K562 (cell line): ENCODE measurements around the gene RBBP4. TPM values are rescaled to one million over a fixed set of nuclear protein-coding genes. Genes with fewer than 3 reads are reported as not detected.

Experiments
- CTBP1 ChIP-seq: fragments of 450-650 bp; IDR thresholded peaks from 2 replicates; pipeline ENCODE4 v1.6.1; 2016; ENCODE audit warnings: borderline replicate concordance
- ESRRB ChIP-seq: fragments of 250-450 bp; sonication (Bioruptor Pico); IDR thresholded peaks from 2 replicates; pipeline ENCODE4 v1.5.0; 2020; ENCODE audit warnings: mild to moderate bottlenecking, moderate library complexity, borderline replicate concordance
- GATAD2B ChIP-seq: fragments of 450-650 bp; IDR thresholded peaks from 2 replicates; pipeline ENCODE4 v1.6.1; 2017; ENCODE audit warnings: mild to moderate bottlenecking, borderline replicate concordance
- KLF13 ChIP-seq: fragments of 450-650 bp; IDR thresholded peaks from 2 replicates; pipeline ENCODE4 v1.6.1; 2016; ENCODE audit warnings: missing genetic modification characterization, low read depth, mild to moderate bottlenecking, missing compliant biosample characterization, moderate library complexity, borderline replicate concordance
- L3MBTL2 ChIP-seq: fragments of 450-650 bp; IDR thresholded peaks from 2 replicates; pipeline ENCODE4 v1.6.1; 2016; ENCODE audit warnings: mild to moderate bottlenecking, moderate library complexity
- MEIS2 ChIP-seq: fragments of 450-650 bp; IDR thresholded peaks from 2 replicates; pipeline ENCODE4 v1.6.1; 2014; ENCODE audit warnings: mild to moderate bottlenecking; ENCODE audit not compliant: partially characterized antibody
- NFE2 ChIP-seq: IDR thresholded peaks from 2 replicates; pipeline ENCODE4 v1.6.1; 2014; ENCODE audit warnings: antibody characterized with exemption, low read depth
- PHTF2 ChIP-seq: fragments of 250-450 bp; sonication (Bioruptor Pico); IDR thresholded peaks from 2 replicates; pipeline ENCODE4 v1.5.0; 2021; ENCODE audit warnings: mild to moderate bottlenecking
- TCF7 ChIP-seq: sonication (generic); IDR thresholded peaks from 2 replicates; pipeline ENCODE4 v1.6.1; 2016; ENCODE audit warnings: antibody characterized with exemption, borderline replicate concordance
- WHSC1 ChIP-seq: IDR thresholded peaks from one replicate; pipeline ENCODE4 v1.6.1; 2012; ENCODE audit warnings: low read length, control low read depth, inconsistent platforms
- ZBTB17 ChIP-seq: fragments of 450-650 bp; formaldehyde crosslinking; IDR thresholded peaks from 2 replicates; pipeline ENCODE4 v1.4.0; 2020; ENCODE audit warnings: mild to moderate bottlenecking
- ZBTB7A ChIP-seq: IDR thresholded peaks from 2 replicates; pipeline ENCODE4 v1.6.1; 2011; ENCODE audit warnings: low read depth, mild to moderate bottlenecking, low read length, moderate library complexity, borderline replicate concordance; ENCODE audit not compliant: control insufficient read depth
- ZC3H4 ChIP-seq: sonication (generic); formaldehyde crosslinking; IDR thresholded peaks from 2 replicates; pipeline ENCODE4 v1.9.0; 2021; ENCODE audit warnings: missing genetic modification reagents, borderline replicate concordance
- ZEB2 ChIP-seq: fragments of 450-650 bp; IDR thresholded peaks from 2 replicates; pipeline ENCODE4 v1.6.1; 2016
- ZHX1 ChIP-seq: fragments of 150-350 bp; conservative IDR thresholded peaks from 2 replicates; pipeline ENCODE4 v1.6.1; 2014; ENCODE audit warnings: low read length
- ZNF778 ChIP-seq: fragments of 450-650 bp; formaldehyde crosslinking; IDR thresholded peaks from 2 replicates; pipeline ENCODE4 v1.4.0; 2020; ENCODE audit warnings: mild to moderate bottlenecking, moderate library complexity
- polyA plus RNA-seq, 8 experiments: library from polyadenylated mRNA; depleted of rRNA in 4 of 8; stranded (reverse) in 5 of 8; unstranded in 3 of 8; fragments of >200 nt; fragmentation: Nextera tagmentation in 2 of 8; fragmentation: Illumina TruSeq in 1 of 8; extraction: Ambion mirVana in 2 of 8; extraction: Trizol in 1 of 8; gene quantifications; 2 replicates each; pipeline versions ENCODE4 v1.2.1 to v1.2.3, GENCODE V29; 2011 to 2014; ENCODE audit warnings: inconsistent platforms in 1 of 8, missing spikeins in 1 of 8
- total RNA-seq, 7 experiments: library from RNA; depleted of rRNA in 6 of 7; stranded (reverse); fragments of >200 nt in 6 of 7; fragmentation: Illumina TruSeq in 2 of 7; extraction: Trizol in 2 of 7; gene quantifications; 2 replicates each; pipeline versions ENCODE4 v1.2.1 to v1.2.3, GENCODE V29; 2011 to 2021; ENCODE audit warnings: low replicate concordance in 1 of 7
- TF ChIP-seq, protein P1 (sequence below): fragments of 150-350 bp; IDR thresholded peaks from 2 replicates; pipeline ENCODE4 v1.6.1; 2014; ENCODE audit warnings: low read depth, mild to moderate bottlenecking, low read length, borderline replicate concordance
- TF ChIP-seq, protein P2 (sequence below): fragments of 450-650 bp; IDR thresholded peaks from 2 replicates; pipeline ENCODE4 v1.6.1; 2018; ENCODE audit not compliant: partially characterized antibody

Gene RBBP4
- total and polyA plus RNA-seq, 9 of the 15 experiments (the other 6 are each of a cell fraction or from before 2014, with no cell fraction given): 185 to 409 (median 259) TPM

- TF ChIP-seq TCF7: no peak
- TF ChIP-seq ZHX1: no peak
- TF ChIP-seq KLF13 (tag): peak; percentile 83
- TF ChIP-seq, protein P1, sequence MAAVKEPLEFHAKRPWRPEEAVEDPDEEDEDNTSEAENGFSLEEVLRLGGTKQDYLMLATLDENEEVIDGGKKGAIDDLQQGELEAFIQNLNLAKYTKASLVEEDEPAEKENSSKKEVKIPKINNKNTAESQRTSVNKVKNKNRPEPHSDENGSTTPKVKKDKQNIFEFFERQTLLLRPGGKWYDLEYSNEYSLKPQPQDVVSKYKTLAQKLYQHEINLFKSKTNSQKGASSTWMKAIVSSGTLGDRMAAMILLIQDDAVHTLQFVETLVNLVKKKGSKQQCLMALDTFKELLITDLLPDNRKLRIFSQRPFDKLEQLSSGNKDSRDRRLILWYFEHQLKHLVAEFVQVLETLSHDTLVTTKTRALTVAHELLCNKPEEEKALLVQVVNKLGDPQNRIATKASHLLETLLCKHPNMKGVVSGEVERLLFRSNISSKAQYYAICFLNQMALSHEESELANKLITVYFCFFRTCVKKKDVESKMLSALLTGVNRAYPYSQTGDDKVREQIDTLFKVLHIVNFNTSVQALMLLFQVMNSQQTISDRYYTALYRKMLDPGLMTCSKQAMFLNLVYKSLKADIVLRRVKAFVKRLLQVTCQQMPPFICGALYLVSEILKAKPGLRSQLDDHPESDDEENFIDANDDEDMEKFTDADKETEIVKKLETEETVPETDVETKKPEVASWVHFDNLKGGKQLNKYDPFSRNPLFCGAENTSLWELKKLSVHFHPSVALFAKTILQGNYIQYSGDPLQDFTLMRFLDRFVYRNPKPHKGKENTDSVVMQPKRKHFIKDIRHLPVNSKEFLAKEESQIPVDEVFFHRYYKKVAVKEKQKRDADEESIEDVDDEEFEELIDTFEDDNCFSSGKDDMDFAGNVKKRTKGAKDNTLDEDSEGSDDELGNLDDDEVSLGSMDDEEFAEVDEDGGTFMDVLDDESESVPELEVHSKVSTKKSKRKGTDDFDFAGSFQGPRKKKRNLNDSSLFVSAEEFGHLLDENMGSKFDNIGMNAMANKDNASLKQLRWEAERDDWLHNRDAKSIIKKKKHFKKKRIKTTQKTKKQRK: no peak
- TF ChIP-seq, protein P2, sequence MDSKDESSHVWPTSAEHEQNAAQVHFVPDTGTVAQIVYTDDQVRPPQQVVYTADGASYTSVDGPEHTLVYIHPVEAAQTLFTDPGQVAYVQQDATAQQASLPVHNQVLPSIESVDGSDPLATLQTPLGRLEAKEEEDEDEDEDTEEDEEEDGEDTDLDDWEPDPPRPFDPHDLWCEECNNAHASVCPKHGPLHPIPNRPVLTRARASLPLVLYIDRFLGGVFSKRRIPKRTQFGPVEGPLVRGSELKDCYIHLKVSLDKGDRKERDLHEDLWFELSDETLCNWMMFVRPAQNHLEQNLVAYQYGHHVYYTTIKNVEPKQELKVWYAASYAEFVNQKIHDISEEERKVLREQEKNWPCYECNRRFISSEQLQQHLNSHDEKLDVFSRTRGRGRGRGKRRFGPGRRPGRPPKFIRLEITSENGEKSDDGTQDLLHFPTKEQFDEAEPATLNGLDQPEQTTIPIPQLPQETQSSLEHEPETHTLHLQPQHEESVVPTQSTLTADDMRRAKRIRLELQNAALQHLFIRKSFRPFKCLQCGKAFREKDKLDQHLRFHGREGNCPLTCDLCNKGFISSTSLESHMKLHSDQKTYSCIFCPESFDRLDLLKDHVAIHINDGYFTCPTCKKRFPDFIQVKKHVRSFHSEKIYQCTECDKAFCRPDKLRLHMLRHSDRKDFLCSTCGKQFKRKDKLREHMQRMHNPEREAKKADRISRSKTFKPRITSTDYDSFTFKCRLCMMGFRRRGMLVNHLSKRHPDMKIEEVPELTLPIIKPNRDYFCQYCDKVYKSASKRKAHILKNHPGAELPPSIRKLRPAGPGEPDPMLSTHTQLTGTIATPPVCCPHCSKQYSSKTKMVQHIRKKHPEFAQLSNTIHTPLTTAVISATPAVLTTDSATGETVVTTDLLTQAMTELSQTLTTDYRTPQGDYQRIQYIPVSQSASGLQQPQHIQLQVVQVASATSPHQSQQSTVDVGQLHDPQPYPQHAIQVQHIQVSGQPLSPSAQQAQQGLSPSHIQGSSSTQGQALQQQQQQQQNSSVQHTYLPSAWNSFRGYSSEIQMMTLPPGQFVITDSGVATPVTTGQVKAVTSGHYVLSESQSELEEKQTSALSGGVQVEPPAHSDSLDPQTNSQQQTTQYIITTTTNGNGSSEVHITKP: peak; percentile 82
- no peak for TF ChIP-seq ZC3H4 (CRISPR knock-in tag)
- no peak; the same call in 1 of the 2 replicates for TF ChIP-seq ZBTB17 (CRISPR knock-in tag)
- peak; percentile 11 for TF ChIP-seq WHSC1
- TF ChIP-seq L3MBTL2: peak; percentile 90
- TF ChIP-seq MEIS2: peak; percentile 42
- no peak for TF ChIP-seq GATAD2B
- no peak for TF ChIP-seq PHTF2 (CRISPR knock-in tag)
- TF ChIP-seq ZNF778 (CRISPR knock-in tag): no peak
- peak; percentile 82 for TF ChIP-seq ZEB2
- peak; percentile 94; the same call in 1 of the 2 replicates for TF ChIP-seq CTBP1
- TF ChIP-seq NFE2: peak; percentile 100
- TF ChIP-seq ZBTB7A: peak; percentile 49; the same call in 1 of the 2 replicates
- TF ChIP-seq ESRRB: no peak
These were observed 73.9 kb downstream of the RBBP4 start (continued) for GRCh38 chr1:32724678-32725614.
